ENCODE results near the gene SLC41A3.

DNA sequence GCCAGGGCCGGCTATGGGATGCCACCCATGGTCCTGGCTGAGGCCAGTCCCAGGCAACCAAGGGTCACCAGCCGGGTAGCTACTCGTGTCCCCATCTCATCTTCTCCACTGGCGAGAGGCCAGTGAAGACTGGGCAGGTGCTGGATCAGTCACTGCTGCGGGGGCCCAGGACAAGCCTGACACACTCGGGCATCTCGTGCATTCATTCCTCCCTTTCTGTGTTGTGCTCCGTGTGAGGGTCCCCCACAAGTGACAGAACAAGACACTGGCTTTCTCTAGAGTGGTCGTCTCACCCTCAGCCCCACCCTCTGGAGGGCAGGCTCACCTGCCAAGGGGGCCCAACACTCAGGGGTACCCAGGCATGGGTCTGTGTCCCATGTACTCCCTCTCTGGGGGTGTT, 66.6 kb downstream of the SLC41A3 start:
- TF ChIP-seq, protein P1, sequence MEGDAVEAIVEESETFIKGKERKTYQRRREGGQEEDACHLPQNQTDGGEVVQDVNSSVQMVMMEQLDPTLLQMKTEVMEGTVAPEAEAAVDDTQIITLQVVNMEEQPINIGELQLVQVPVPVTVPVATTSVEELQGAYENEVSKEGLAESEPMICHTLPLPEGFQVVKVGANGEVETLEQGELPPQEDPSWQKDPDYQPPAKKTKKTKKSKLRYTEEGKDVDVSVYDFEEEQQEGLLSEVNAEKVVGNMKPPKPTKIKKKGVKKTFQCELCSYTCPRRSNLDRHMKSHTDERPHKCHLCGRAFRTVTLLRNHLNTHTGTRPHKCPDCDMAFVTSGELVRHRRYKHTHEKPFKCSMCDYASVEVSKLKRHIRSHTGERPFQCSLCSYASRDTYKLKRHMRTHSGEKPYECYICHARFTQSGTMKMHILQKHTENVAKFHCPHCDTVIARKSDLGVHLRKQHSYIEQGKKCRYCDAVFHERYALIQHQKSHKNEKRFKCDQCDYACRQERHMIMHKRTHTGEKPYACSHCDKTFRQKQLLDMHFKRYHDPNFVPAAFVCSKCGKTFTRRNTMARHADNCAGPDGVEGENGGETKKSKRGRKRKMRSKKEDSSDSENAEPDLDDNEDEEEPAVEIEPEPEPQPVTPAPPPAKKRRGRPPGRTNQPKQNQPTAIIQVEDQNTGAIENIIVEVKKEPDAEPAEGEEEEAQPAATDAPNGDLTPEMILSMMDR (IDR thresholded peaks at IDR 0.05), result no peak
- TF ChIP-seq ZFX (IDR thresholded peaks at IDR 0.05; ENCODE audit: borderline replicate concordance), result no peak

Data from 22Rv1 (cell line).